HepG2 (cell line): ENCODE results near the gene AKAIN1. TPM values are rescaled to one million over a fixed set of nuclear protein-coding genes. Genes with fewer than 3 reads are reported as not detected.

Experiments used
- ATAC-seq: fragments of 200-7000 bp; cut with Tn5 transposase; 3 replicates; pipeline ENCODE4 v1.9.1; 2020; ENCODE audit warnings: mild to moderate bottlenecking, moderate library complexity
- BruUV-seq: library from RNA; stranded (reverse); fragments of 400-500 nt; replicated peaks from 2 replicates; lab custom pipeline; 2021; lab: Mats Ljungman, UMichigan
- CTCF ChIA-PET: fragments of 300-600 bp; formaldehyde crosslinking; extraction: SDS; loops from one replicate; lab custom pipeline; 2021; ENCODE audit warnings: low total read pairs, inconsistent platforms, low intra/inter-chr PET ratio; lab: Yijun Ruan, JAX
- POLR2A ChIA-PET: fragments of 350-600 bp; sonication (Branson Sonifier 250); formaldehyde crosslinking; loops from one replicate; lab custom pipeline; 2020; ENCODE audit warnings: antibody characterized with exemption, inconsistent platforms; lab: Yijun Ruan, JAX
- DNase-seq: peaks from one replicate; pipeline ENCODE4 v3.0.0-alpha.2; 2015; ENCODE audit warnings: low spot score
- FAIRE-seq: peaks from 3 replicates; lab custom pipeline; 2011; peaks lifted over from hg19 to GRCh38; lab: Jason Lieb, UNC
- H2AFZ ChIP-seq: one replicate; pipeline ENCODE4 v1.6.1; 2011; ENCODE audit warnings: low read length, inconsistent platforms
- H3K27ac ChIP-seq: fragments of 300-600 bp; 3 replicates; pipeline ENCODE4 v1.8.0; 2011; ENCODE audit warnings: mixed run types, mild to moderate bottlenecking, mixed read lengths, low read length, inconsistent platforms; ENCODE audit not compliant: insufficient read depth; ENCODE audit errors: extremely low read length
- H3K27me3 ChIP-seq, 2 experiments: fragments of 200-600 bp in 1 of 2; 2 replicates in 1 of 2; 3 replicates in 1 of 2; pipeline versions ENCODE4 v1.6.0 to v1.8.0; 2011; ENCODE audit warnings: low read length in 2 of 2, mild to moderate bottlenecking in 2 of 2, moderate library complexity in 2 of 2, inconsistent platforms in 1 of 2; ENCODE audit not compliant: insufficient read depth in 2 of 2, control insufficient read depth in 1 of 2
- H3K36me3 ChIP-seq, 2 experiments: fragments of 200-600 bp in 1 of 2; replicated peaks in 1 of 2; 2 replicates in 1 of 2; 3 replicates in 1 of 2; pipeline versions ENCODE4 v1.5.1 to v1.8.0; 2011; ENCODE audit warnings: low read length in 2 of 2, inconsistent platforms in 1 of 2; ENCODE audit not compliant: insufficient read depth in 2 of 2, control insufficient read depth in 1 of 2
- H3K4me1 ChIP-seq: 2 replicates; pipeline ENCODE4 v1.5.1; 2012; ENCODE audit warnings: low read length, inconsistent platforms; ENCODE audit not compliant: insufficient read depth
- H3K4me2 ChIP-seq: 2 replicates; pipeline ENCODE4 v1.6.0; 2011; ENCODE audit warnings: low read depth, low read length, inconsistent platforms
- H3K4me3 ChIP-seq, 3 experiments: fragments of 200-600 bp in 1 of 3; sonication (generic), shearing (Covaris generic) in 1 of 3; replicated peaks in 1 of 3; 2 replicates each; pipeline ENCODE4 v1.5.1; 2011 to 2016; ENCODE audit warnings: low read length in 3 of 3, inconsistent platforms in 2 of 3, low read depth in 2 of 3, mild to moderate bottlenecking in 2 of 3, control low read depth in 1 of 3, mixed read lengths in 1 of 3; ENCODE audit not compliant: insufficient read depth in 1 of 3
- H3K79me2 ChIP-seq: one replicate; pipeline ENCODE4 v1.6.1; 2011; ENCODE audit warnings: low read length, inconsistent platforms; ENCODE audit not compliant: insufficient read depth
- H3K9ac ChIP-seq: 2 replicates; pipeline ENCODE4 v1.6.0; 2011; ENCODE audit warnings: mild to moderate bottlenecking, low read depth, low read length, inconsistent platforms; ENCODE audit not compliant: insufficient read depth
- H3K9me3 ChIP-seq: 2 replicates; pipeline ENCODE4 v1.5.1; 2012; ENCODE audit warnings: mild to moderate bottlenecking, low read length
- H4K20me1 ChIP-seq: 2 replicates; pipeline ENCODE4 v1.6.0; 2011; ENCODE audit warnings: inconsistent platforms, mild to moderate bottlenecking, low read length, moderate library complexity; ENCODE audit not compliant: insufficient read depth
- DMAP1 ChIP-seq: IDR thresholded peaks from 2 replicates; pipeline ENCODE4 v1.6.1; 2016
- KLF6 ChIP-seq: IDR thresholded peaks from 2 replicates; pipeline ENCODE4 v1.8.0; 2016; ENCODE audit warnings: missing biosample characterization, missing genetic modification reagents
- PAF1 ChIP-seq: IDR thresholded peaks from 2 replicates; pipeline ENCODE4 v1.6.1; 2016; ENCODE audit warnings: missing genetic modification reagents, missing compliant biosample characterization
- RFXANK ChIP-seq: IDR thresholded peaks from 2 replicates; pipeline ENCODE4 v1.6.1; 2016
- ZNF296 ChIP-seq: sonication (generic); formaldehyde crosslinking; conservative IDR thresholded peaks from 2 replicates; pipeline ENCODE4 v1.5.0; 2020; ENCODE audit warnings: mild to moderate bottlenecking, missing genetic modification reagents
- ZNF7 ChIP-seq: IDR thresholded peaks from 2 replicates; pipeline ENCODE4 v1.6.1; 2016; ENCODE audit warnings: missing biosample characterization, missing genetic modification reagents
- WGBS: methylation state at CpG from one replicate; pipeline ENCODE4 v1.1.6; 2017; ENCODE audit warnings: low lambda C conversion rate; 5-methylcytosine and 5-hydroxymethylcytosine counted together
- in situ Hi-C: cut with HindIII; loops from 2 replicates; pipeline ENCODE4 v1.10.0; 2017; ENCODE audit warnings: low pct_unique_long_range_greater_than_20kb; ENCODE audit not compliant: extremely low pct_ligation_motif_present
- intact Hi-C: fragments of 100-400 bp; cut with micrococcal nuclease; formaldehyde crosslinking; loops from one replicate; pipeline ENCODE4 v1.10.0; 2022; ENCODE audit not compliant: unreplicated experiment
- polyA plus RNA-seq, 8 experiments: library from polyadenylated mRNA; depleted of rRNA in 3 of 8; stranded (reverse) in 7 of 8; unstranded in 1 of 8; fragments of >200 nt; fragmentation: Illumina TruSeq in 4 of 8; extraction: Trizol in 4 of 8; gene quantifications; 2 replicates each; pipeline versions ENCODE4 v1.2.1 to v1.2.3, GENCODE V29; 2011 to 2016; ENCODE audit warnings: low read depth in 4 of 8, missing spikeins in 1 of 8, mixed read lengths in 1 of 8; ENCODE audit not compliant: insufficient read depth in 1 of 8
- total RNA-seq, 5 experiments: library from RNA; depleted of rRNA; stranded (reverse); fragments of >200 nt; fragmentation: Illumina TruSeq; extraction: Trizol; gene quantifications; 2 replicates each; pipeline ENCODE4 v1.2.3, GENCODE V29; 2016; ENCODE audit warnings: low read depth in 1 of 5
- TF ChIP-seq, protein P1 (sequence below): sonication (generic); formaldehyde crosslinking; IDR thresholded peaks from 2 replicates; pipeline ENCODE4 v1.4.0; 2020; ENCODE audit warnings: missing genetic modification reagents, low read depth, mild to moderate bottlenecking, borderline replicate concordance
- TF ChIP-seq, protein P2 (sequence below): IDR thresholded peaks from 2 replicates; pipeline ENCODE4 v1.6.1; 2016; ENCODE audit warnings: mild to moderate bottlenecking
- TF ChIP-seq, protein P3 (sequence below): sonication (generic); formaldehyde crosslinking; IDR thresholded peaks from 2 replicates; pipeline ENCODE4 v1.4.0; 2020; ENCODE audit warnings: missing genetic modification reagents
- TF ChIP-seq, protein P4 (sequence below): sonication (generic); formaldehyde crosslinking; IDR thresholded peaks from 2 replicates; pipeline ENCODE4 v1.9.0; 2021; ENCODE audit warnings: mild to moderate bottlenecking, missing genetic modification reagents
- TF ChIP-seq, protein P5 (sequence below): sonication (generic); formaldehyde crosslinking; IDR thresholded peaks from 2 replicates; pipeline ENCODE4 v1.5.1; 2020; ENCODE audit warnings: mild to moderate bottlenecking, missing genetic modification reagents, moderate library complexity

AKAIN1 gene
- total and polyA plus RNA-seq, 2 of the 13 experiments (the other 11 are each of a cell fraction or from before 2014, with no cell fraction given), result not detected

DNA sequence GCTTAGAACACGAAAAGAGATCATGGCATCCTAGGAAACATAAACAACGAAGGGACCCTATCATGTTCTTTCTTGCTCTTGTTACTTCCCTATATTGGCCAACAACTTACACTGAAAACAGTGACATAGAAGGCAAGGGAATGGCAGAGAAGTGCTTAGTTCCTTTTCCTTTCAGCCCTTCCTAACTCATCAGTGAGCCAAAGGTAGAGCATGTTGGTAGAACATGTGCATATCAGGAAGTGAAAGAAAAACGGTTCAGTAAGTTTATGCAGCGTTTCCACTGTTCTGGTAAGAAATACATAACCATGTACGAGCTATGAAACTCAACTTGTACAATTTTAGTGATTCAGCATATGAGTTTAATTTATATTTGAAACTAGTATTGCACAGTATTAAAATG is 21.7 kb downstream of the AKAIN1 start (continued):
- TF ChIP-seq KLF6 (CRISPR knock-in tag) (no peak), PAF1 (no peak), DMAP1 (CRISPR knock-in tag) (no peak), ZNF296 (no peak)
- TF ChIP-seq, protein P1, sequence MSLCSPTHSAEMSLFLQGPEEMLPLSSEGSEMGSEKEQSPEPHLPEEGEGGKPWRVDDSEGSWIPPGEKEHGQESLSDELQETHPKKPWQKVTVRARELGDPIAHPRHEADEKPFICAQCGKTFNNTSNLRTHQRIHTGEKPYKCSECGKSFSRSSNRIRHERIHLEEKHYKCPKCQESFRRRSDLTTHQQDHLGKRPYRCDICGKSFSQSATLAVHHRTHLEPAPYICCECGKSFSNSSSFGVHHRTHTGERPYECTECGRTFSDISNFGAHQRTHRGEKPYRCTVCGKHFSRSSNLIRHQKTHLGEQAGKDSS (CRISPR knock-in tag), result no peak
- TF ChIP-seq, protein P2, sequence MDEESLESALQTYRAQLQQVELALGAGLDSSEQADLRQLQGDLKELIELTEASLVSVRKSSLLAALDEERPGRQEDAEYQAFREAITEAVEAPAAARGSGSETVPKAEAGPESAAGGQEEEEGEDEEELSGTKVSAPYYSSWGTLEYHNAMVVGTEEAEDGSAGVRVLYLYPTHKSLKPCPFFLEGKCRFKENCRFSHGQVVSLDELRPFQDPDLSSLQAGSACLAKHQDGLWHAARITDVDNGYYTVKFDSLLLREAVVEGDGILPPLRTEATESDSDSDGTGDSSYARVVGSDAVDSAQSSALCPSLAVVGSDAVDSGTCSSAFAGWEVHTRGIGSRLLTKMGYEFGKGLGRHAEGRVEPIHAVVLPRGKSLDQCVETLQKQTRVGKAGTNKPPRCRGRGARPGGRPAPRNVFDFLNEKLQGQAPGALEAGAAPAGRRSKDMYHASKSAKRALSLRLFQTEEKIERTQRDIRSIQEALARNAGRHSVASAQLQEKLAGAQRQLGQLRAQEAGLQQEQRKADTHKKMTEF (CRISPR knock-in tag), result no peak
- TF ChIP-seq, protein P3, sequence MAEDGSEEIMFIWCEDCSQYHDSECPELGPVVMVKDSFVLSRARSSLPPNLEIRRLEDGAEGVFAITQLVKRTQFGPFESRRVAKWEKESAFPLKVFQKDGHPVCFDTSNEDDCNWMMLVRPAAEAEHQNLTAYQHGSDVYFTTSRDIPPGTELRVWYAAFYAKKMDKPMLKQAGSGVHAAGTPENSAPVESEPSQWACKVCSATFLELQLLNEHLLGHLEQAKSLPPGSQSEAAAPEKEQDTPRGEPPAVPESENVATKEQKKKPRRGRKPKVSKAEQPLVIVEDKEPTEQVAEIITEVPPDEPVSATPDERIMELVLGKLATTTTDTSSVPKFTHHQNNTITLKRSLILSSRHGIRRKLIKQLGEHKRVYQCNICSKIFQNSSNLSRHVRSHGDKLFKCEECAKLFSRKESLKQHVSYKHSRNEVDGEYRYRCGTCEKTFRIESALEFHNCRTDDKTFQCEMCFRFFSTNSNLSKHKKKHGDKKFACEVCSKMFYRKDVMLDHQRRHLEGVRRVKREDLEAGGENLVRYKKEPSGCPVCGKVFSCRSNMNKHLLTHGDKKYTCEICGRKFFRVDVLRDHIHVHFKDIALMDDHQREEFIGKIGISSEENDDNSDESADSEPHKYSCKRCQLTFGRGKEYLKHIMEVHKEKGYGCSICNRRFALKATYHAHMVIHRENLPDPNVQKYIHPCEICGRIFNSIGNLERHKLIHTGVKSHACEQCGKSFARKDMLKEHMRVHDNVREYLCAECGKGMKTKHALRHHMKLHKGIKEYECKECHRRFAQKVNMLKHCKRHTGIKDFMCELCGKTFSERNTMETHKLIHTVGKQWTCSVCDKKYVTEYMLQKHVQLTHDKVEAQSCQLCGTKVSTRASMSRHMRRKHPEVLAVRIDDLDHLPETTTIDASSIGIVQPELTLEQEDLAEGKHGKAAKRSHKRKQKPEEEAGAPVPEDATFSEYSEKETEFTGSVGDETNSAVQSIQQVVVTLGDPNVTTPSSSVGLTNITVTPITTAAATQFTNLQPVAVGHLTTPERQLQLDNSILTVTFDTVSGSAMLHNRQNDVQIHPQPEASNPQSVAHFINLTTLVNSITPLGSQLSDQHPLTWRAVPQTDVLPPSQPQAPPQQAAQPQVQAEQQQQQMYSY, result no peak

DNA sequence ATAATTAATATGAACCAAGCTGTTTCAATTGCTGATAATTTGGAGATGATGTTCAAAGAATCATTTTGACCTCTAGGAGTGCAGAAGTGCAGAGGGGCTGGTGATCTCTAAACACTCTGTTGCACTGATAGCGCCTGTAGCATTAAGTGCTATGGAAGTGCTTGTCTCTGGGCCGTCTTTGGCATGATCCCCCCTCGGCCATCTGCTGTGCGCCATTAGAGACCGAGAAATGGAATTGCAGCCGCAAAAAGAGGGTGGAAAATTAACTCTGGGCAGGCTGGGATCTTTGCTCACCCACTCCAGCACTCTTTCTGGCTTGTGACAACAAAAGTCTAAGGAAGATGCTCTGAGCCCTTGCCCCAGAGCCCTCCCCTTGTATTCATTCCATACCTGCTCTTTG is 23.4 kb downstream of the AKAIN1 start:
- Histone ChIP-seq H3K4me3 (no peak overlapping the region), H4K20me1 (no peaks in the 10 kb centered on the region), H3K4me1 (no peaks in the 10 kb centered on the region), H3K27me3 (no peaks in the 10 kb centered on the region; a peak in 1 of 5 replicates), H3K9ac (no peak overlapping the region), H3K36me3 (no peaks in the 10 kb centered on the region), H2AFZ (no peak overlapping the region), H3K4me2 (no peak overlapping the region), H3K9me3 (no peaks in the 10 kb centered on the region), H3K27ac (no peak overlapping the region), H3K79me2 (no peaks in the 10 kb centered on the region)
- ChIA-PET POLR2A (no interaction called here), CTCF (no interaction called here)
- intact Hi-C loops, result no loop called here
- in situ Hi-C loops, result no loop called here
- ATAC-seq (no peak), DNase-seq (no peak), FAIRE-seq (no peak)
- 3% methylated on average over 6 of the region's 6 CpGs for WGBS
- BruUV-seq, result no TSS peak
- TF ChIP-seq, protein P4, sequence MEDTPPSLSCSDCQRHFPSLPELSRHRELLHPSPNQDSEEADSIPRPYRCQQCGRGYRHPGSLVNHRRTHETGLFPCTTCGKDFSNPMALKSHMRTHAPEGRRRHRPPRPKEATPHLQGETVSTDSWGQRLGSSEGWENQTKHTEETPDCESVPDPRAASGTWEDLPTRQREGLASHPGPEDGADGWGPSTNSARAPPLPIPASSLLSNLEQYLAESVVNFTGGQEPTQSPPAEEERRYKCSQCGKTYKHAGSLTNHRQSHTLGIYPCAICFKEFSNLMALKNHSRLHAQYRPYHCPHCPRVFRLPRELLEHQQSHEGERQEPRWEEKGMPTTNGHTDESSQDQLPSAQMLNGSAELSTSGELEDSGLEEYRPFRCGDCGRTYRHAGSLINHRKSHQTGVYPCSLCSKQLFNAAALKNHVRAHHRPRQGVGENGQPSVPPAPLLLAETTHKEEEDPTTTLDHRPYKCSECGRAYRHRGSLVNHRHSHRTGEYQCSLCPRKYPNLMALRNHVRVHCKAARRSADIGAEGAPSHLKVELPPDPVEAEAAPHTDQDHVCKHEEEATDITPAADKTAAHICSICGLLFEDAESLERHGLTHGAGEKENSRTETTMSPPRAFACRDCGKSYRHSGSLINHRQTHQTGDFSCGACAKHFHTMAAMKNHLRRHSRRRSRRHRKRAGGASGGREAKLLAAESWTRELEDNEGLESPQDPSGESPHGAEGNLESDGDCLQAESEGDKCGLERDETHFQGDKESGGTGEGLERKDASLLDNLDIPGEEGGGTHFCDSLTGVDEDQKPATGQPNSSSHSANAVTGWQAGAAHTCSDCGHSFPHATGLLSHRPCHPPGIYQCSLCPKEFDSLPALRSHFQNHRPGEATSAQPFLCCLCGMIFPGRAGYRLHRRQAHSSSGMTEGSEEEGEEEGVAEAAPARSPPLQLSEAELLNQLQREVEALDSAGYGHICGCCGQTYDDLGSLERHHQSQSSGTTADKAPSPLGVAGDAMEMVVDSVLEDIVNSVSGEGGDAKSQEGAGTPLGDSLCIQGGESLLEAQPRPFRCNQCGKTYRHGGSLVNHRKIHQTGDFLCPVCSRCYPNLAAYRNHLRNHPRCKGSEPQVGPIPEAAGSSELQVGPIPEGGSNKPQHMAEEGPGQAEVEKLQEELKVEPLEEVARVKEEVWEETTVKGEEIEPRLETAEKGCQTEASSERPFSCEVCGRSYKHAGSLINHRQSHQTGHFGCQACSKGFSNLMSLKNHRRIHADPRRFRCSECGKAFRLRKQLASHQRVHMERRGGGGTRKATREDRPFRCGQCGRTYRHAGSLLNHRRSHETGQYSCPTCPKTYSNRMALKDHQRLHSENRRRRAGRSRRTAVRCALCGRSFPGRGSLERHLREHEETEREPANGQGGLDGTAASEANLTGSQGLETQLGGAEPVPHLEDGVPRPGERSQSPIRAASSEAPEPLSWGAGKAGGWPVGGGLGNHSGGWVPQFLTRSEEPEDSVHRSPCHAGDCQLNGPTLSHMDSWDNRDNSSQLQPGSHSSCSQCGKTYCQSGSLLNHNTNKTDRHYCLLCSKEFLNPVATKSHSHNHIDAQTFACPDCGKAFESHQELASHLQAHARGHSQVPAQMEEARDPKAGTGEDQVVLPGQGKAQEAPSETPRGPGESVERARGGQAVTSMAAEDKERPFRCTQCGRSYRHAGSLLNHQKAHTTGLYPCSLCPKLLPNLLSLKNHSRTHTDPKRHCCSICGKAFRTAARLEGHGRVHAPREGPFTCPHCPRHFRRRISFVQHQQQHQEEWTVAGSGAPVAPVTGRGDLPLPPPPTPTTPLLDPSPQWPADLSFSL (CRISPR knock-in tag), result no peak
- TF ChIP-seq, protein P5, sequence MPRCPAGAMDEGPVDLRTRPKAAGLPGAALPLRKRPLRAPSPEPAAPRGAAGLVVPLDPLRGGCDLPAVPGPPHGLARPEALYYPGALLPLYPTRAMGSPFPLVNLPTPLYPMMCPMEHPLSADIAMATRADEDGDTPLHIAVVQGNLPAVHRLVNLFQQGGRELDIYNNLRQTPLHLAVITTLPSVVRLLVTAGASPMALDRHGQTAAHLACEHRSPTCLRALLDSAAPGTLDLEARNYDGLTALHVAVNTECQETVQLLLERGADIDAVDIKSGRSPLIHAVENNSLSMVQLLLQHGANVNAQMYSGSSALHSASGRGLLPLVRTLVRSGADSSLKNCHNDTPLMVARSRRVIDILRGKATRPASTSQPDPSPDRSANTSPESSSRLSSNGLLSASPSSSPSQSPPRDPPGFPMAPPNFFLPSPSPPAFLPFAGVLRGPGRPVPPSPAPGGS (CRISPR knock-in tag), result no peak
- TF ChIP-seq RFXANK (CRISPR knock-in tag) (no peak), ZNF7 (no peak)
